Chondrocyte (in vitro differentiated cells): ENCODE measurements around the gene ZBTB8OS. TPM values are rescaled to one million over a fixed set of nuclear protein-coding genes. Genes with fewer than 3 reads are reported as not detected.
"Not testable (repeated sequence)": the region's sequence is repeated elsewhere in the genome, so short reads cannot be mapped to it uniquely, and the experiment has no call there.

Source experiments
- DNase-seq: peaks from one replicate; pipeline ENCODE4 v3.0.0; 2021; ENCODE audit warnings: mixed read lengths, low spot score
- H3K27ac Mint-ChIP-seq: one replicate; pipeline ENCODE4 v1.8.0; 2021; ENCODE audit warnings: mild to moderate bottlenecking, moderate library complexity, mixed read lengths; ENCODE audit not compliant: unreplicated experiment
- H3K27me3 Mint-ChIP-seq: 2 replicates; pipeline ENCODE4 v1.8.0; 2021; ENCODE audit warnings: low read depth, mixed read lengths
- H3K36me3 Mint-ChIP-seq: 2 replicates; pipeline ENCODE4 v1.8.0; 2021; ENCODE audit warnings: low read depth, mixed read lengths
- H3K4me1 Mint-ChIP-seq: 2 replicates; pipeline ENCODE4 v1.8.0; 2021; ENCODE audit warnings: low read depth, mild to moderate bottlenecking, mixed read lengths
- H3K4me3 Mint-ChIP-seq: one replicate; pipeline ENCODE4 v1.8.0; 2021; ENCODE audit warnings: mild to moderate bottlenecking, moderate library complexity, mixed read lengths; ENCODE audit not compliant: unreplicated experiment
- H3K9me3 Mint-ChIP-seq: 2 replicates; pipeline ENCODE4 v1.8.0; 2021; ENCODE audit warnings: low read depth, mixed read lengths
- total RNA-seq: library from RNA; stranded (reverse); gene quantifications from 3 replicates; pipeline ENCODE4 v1.2.1, GENCODE V29; 2021
- TF ChIP-seq, protein P1 (sequence below): fragments of 200-600 bp; sonication (generic); IDR thresholded peaks from 2 replicates; pipeline ENCODE4 v1.5.0; 2021; ENCODE audit warnings: antibody characterized with exemption, mild to moderate bottlenecking, moderate library complexity

ZBTB8OS gene
- total RNA-seq, 1 donor from 2014 or later, result 30.0 TPM

DNA sequence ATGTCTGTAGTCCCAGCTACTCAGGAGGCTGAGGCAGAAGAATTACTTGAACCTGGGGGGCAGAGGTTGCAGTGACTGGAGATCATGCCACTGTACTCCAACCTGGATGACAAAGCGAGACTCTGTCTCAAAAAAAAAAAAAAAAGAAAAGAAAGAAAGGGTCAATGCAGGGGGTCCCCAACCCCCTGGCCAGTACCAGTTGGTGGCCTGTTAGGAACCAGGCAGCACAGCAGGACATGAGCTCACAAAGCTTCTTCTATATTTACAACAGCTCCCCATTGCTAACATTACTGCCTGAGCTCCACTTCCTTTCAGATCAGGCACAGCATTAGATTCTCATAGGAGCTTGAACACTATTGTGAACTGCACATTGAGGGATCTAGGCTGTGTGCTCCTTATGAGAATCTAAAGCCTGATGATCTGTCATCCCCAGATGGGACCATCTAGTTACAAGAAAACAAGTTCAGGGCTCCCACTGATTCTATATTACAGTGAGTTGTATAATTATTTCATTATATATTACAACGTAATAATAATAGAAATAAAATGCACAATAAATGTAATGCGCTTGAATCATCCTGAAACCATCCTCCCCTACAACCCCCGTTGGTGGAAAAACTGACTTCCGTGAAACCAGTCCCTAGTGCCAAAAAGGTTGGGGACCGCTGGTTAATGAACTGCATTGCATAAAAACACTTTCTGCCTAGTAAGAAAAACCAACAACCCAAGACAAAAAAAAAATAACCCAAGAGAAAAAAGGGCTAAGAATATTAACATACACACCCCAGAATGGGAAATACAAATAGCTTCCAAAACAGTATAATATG, 2.8 kb downstream of the ZBTB8OS start:
- H3K27ac Mint-ChIP-seq, result peak overlapping the region; percentile 3
- TF ChIP-seq, protein P1, sequence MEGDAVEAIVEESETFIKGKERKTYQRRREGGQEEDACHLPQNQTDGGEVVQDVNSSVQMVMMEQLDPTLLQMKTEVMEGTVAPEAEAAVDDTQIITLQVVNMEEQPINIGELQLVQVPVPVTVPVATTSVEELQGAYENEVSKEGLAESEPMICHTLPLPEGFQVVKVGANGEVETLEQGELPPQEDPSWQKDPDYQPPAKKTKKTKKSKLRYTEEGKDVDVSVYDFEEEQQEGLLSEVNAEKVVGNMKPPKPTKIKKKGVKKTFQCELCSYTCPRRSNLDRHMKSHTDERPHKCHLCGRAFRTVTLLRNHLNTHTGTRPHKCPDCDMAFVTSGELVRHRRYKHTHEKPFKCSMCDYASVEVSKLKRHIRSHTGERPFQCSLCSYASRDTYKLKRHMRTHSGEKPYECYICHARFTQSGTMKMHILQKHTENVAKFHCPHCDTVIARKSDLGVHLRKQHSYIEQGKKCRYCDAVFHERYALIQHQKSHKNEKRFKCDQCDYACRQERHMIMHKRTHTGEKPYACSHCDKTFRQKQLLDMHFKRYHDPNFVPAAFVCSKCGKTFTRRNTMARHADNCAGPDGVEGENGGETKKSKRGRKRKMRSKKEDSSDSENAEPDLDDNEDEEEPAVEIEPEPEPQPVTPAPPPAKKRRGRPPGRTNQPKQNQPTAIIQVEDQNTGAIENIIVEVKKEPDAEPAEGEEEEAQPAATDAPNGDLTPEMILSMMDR, result no peak
- H3K4me3 Mint-ChIP-seq, result no peak overlapping the region
- peaks cover 29% of the 10 kb centered on the region for H3K4me1 Mint-ChIP-seq
- no peaks in the 10 kb centered on the region for H3K9me3 Mint-ChIP-seq
- DNase-seq, result no peak
- no peaks in the 10 kb centered on the region for H3K27me3 Mint-ChIP-seq
- H3K36me3 Mint-ChIP-seq, result no peaks in the 10 kb centered on the region

DNA sequence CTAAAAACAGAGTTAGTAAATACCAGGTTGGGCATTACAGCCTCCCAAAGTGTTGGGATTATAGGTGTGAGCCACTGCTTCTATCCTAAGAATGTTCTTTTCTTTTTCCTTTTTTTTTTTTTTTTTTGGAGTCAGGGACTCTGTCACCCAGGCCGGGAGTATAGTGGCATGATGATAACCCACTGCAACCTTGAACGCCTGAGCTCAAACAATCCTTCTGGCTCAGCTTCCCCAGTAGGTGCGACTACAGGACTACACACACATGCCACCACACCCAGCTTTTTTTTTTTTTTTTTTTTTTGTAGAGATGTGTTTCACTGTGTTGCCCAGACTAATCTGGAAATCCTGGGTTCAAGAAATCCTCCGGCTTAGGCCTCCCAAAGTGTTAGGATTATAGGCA, 5.9 kb downstream of the ZBTB8OS start:
- Mint-ChIP-seq H3K9me3 (no peaks in the 10 kb centered on the region), H3K36me3 (no peaks in the 10 kb centered on the region), H3K27ac (no peak overlapping the region), H3K27me3 (no peaks in the 10 kb centered on the region), H3K4me1 (peaks cover 18% of the 10 kb centered on the region), H3K4me3 (no peak overlapping the region)
- TF ChIP-seq, protein P1, result no peak
- no peak for DNase-seq

DNA sequence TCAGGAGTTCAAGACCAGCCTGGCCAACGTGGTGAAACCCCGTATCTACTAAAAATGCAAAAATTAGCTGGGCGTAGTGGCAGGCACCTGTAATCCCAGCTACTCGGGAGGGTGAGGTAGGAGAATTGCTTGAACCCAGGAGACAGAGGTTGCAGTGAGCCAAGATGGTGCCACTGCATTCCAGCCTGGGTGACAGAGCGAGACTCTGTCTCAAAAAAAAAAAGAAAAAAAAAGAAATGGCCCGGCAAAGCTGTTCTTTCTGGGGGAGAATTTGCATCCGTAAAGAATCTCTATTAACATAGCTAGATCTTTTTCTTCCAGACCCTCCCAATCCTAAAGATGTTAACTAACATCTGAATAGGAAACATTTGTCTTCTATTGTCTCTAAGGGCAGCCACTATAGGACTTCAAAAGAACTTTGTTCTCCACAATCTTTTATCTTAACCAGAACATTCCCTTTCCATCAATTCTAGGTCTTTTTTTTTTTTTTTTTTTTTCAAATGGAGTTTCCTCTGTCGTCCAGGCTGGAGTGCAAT, 8.0 kb downstream of the ZBTB8OS start:
- not testable (repeated sequence) for H3K27me3 Mint-ChIP-seq, H3K9me3 Mint-ChIP-seq, H3K4me1 Mint-ChIP-seq, H3K36me3 Mint-ChIP-seq, H3K4me3 Mint-ChIP-seq, H3K27ac Mint-ChIP-seq, DNase-seq

DNA sequence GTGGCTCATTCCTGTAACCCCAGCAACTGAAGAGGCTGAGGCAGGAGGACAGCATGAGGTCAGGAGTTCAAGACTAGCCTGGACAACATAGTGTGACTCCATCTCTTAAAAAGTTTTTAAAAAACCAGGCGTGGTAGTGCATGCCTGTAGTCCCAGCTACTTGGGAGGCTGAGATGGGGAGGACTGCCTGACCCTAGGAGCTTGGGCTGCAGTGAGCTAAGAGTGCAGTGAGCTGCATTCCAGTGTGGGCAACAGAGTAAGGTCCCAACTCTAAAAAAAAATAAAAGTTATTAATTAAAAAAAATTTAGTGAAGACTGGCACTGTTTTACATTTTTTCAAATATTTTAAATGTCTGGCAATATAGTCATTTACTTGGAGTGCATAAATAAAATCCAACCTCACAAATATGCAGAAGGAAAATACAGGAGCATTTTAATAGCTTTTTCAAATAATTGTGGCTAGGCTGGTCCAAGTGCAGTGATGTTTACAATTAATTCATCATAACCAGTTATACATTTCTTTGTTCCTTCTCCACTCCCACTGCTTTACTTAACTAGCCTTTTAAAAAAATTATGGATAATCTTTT, 10.8 kb downstream of the ZBTB8OS start:
- peak overlapping the region; percentile 74 for H3K27ac Mint-ChIP-seq
- no peaks in the 10 kb centered on the region for H3K9me3 Mint-ChIP-seq
- H3K27me3 Mint-ChIP-seq, result no peaks in the 10 kb centered on the region
- no peak for DNase-seq
- no peaks in the 10 kb centered on the region for H3K36me3 Mint-ChIP-seq
- no peak overlapping the region for H3K4me3 Mint-ChIP-seq
- peaks cover 15% of the 10 kb centered on the region for H3K4me1 Mint-ChIP-seq
- TF ChIP-seq, protein P1, result no peak

DNA sequence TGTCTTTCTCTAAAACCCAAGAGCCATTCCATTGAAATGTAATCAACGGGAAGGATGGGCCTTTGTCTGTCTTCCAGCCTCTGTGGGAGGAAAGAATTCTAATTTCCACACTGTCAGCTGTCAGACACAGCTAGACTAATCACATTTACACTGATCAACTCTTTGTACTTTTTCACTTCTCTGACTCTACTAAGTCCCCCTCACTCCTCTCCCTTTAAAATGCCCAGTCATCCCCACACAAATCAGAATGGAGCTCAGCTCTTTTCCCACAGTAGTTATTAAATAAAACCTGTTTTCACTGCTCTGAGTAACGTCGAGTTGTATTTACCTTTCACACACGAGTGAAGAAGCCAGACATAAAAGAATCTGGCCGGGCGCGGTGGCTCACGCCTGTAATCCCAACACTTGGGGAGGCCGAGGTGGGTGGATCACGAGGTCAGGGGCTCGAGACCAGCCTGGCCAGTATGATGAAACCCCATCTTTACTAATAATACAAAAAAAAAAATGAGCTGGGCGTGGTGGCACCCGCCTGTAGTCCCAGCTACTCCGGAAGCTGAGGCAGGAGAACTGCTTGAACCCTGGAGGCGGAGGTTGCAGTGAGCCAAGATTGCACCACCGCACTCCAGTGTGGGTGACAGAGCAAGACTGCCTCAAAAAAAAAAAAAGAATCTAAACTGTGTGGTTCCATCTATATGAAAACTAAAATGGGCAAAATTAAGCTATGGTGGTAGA, 13.3 kb downstream of the ZBTB8OS start:
- H3K4me3 Mint-ChIP-seq, result no peak overlapping the region

More for the DNA sequence above, 13.3 kb downstream of the ZBTB8OS start:
- no peaks in the 10 kb centered on the region for H3K9me3 Mint-ChIP-seq
- H3K27me3 Mint-ChIP-seq, result no peaks in the 10 kb centered on the region
- TF ChIP-seq, protein P1, result no peak
- H3K36me3 Mint-ChIP-seq, result peaks cover 3% of the 10 kb centered on the region
- H3K27ac Mint-ChIP-seq, result peak overlapping the region; percentile 79
- peak; percentile 40 for DNase-seq
- peaks cover 15% of the 10 kb centered on the region for H3K4me1 Mint-ChIP-seq
